NCI-H1092 (cell line): Measurements from ENCODE around the gene KIF14.
A peak's percentile ranks its signal among the peaks of the same experiment; 100 is the strongest.

Experiments used
- DNase-seq: peaks from one replicate; lab custom pipeline; 2025; lab: John Stamatoyannopoulos, UW

The KIF14 gene, protein sequence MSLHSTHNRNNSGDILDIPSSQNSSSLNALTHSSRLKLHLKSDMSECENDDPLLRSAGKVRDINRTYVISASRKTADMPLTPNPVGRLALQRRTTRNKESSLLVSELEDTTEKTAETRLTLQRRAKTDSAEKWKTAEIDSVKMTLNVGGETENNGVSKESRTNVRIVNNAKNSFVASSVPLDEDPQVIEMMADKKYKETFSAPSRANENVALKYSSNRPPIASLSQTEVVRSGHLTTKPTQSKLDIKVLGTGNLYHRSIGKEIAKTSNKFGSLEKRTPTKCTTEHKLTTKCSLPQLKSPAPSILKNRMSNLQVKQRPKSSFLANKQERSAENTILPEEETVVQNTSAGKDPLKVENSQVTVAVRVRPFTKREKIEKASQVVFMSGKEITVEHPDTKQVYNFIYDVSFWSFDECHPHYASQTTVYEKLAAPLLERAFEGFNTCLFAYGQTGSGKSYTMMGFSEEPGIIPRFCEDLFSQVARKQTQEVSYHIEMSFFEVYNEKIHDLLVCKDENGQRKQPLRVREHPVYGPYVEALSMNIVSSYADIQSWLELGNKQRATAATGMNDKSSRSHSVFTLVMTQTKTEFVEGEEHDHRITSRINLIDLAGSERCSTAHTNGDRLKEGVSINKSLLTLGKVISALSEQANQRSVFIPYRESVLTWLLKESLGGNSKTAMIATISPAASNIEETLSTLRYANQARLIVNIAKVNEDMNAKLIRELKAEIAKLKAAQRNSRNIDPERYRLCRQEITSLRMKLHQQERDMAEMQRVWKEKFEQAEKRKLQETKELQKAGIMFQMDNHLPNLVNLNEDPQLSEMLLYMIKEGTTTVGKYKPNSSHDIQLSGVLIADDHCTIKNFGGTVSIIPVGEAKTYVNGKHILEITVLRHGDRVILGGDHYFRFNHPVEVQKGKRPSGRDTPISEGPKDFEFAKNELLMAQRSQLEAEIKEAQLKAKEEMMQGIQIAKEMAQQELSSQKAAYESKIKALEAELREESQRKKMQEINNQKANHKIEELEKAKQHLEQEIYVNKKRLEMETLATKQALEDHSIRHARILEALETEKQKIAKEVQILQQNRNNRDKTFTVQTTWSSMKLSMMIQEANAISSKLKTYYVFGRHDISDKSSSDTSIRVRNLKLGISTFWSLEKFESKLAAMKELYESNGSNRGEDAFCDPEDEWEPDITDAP (N-terminal part only)

DNA sequence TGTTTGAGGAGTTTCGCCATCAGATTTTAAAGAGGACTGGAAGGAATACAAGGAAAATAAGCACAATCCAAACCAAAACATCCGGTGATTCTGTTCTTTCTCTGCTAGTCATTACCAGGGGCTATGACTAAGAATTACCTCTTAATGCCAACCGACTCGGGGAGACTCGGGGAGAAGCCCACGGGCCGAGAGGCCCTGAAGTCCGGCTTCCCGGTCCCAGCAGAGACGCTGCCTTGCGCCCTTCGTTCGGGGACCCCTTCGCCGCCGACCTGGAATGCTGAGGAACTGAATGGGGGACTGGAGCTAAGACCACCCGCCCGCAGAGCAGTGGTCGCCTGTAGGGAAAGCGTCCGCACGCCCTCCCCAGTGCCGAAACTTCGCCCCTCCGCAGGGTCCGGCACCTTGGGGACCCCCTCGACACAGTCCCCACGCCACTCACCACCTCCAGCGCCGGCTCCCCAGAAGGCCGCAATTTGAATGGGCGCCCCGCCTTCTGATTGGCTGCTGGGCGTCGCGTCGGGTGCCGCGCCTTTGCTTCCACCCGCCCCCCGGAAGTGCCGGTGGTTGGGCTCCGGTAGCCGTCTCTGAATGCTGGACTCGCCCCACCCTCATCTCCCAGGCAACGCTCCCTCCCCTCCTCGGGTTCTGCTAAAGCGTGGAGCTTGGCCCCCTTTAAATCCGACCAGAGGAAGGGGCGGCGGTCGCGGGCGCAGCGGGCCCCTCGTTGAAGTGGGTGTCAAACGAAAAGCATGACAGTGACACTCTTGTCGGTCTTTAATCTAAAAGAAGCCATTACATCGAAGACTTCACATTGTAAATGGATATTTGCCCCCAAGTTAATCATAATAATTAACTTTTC is at the start of gene KIF14:
KIF14 (minus strand) TSS at position 479 of the 859 bp plus-strand sequence. CDS start 2,028 bp downstream, outside the sequence.
- DNase-seq = peak; percentile 97

GRCh38 chr1:200669314-200670241 is 49.0 kb upstream of the KIF14 start, which contains the start of gene DDX59:
Gene DDX59 (minus strand): TSS chr1:200669907. CDS start chr1:200666740, 3,167 bp downstream.
- DNase-seq = peak; percentile 96

GRCh38 chr1:200668514-200669313 is 48.2 kb upstream of the KIF14 start:
- no peak for DNase-seq

DNA sequence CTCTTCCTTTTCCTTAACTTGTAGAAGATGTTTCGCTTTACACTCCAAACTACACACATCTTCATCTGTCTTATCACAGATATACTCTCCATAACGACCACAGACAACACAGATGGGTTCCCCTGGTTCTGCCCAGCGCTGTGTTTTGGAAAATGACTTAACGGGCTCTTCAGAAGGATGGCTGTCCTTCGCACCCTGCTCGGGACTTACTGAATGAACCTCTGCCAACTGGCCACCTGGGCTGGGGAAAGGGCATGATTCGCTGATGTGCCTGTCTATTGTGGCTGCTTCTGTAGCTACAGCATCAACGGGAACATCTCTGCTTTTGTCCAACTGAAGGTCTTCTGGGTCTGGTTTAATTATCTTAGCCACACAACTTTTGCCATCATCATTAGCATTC is 45.8 kb upstream of the KIF14 start:
- DNase-seq = no peak

- no peak for DNase-seq
These were observed 45.3 kb upstream of the KIF14 start for GRCh38 chr1:200665861-200666260.

- DNase-seq = no peak
These were observed 40.2 kb upstream of the KIF14 start for GRCh38 chr1:200660719-200661118.

DNA sequence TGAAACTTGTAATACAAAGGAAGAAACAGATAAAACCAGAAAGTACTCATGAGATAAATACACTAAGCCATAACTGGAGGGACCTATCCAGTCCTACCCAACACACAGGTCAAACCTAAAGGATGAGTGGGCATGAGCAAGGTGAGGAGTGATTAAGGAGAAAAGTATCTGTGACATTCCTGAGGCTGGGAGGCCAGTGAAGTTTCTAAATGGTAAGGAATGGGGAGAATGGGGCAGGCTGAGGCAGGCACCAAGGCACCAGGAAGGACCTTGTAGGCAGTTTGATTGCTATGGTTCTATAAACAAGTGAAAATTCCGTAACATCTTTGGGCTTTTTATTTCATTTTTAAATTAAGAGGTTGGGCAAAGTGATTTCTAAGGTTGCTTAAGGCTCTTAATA is 38.7 kb upstream of the KIF14 start:
- no peak for DNase-seq

- DNase-seq = no peak
These were observed 37.7 kb upstream of the KIF14 start for GRCh38 chr1:200658037-200658818.

DNA sequence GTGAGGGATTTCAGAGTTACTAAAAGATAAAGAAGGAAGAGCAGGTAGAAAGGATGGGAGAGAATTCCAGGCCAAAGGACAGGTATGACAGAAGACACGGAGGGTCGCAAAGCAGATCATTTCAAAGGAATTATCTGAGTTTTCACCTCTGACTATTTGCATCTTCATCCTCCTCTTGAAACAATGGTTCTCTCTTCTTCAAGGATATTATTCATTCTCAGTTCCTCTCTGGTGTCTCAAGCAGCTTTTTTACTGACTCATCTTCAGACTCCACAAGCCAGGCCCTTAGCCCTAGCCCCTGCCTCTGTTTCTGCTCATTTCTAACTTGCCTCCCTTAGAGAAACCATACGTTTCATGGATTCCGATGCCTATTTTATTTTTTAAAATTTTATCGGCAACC is 34.1 kb upstream of the KIF14 start:
- no peak for DNase-seq

DNA sequence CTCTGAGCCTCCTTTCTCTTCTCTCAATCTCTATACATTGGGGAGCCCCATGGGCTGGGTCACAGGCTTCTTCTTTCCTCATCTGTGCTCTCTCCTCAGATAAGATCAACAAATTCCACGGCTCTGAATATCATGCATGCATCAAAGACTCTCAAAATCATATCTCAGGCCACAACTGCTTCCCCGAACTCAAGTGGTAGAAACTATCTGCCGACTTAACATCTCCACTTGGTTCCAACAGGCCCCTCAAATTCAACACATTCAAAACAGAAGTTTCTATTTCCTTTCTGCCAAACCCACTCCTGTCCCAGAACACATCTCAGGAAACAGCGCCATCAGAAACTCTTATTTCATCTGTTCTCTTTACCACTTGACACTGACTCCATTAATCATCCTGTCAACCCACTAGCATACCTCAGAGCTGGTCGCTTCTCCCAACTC is 32.5 kb upstream of the KIF14 start:
- no peak for DNase-seq

DNA sequence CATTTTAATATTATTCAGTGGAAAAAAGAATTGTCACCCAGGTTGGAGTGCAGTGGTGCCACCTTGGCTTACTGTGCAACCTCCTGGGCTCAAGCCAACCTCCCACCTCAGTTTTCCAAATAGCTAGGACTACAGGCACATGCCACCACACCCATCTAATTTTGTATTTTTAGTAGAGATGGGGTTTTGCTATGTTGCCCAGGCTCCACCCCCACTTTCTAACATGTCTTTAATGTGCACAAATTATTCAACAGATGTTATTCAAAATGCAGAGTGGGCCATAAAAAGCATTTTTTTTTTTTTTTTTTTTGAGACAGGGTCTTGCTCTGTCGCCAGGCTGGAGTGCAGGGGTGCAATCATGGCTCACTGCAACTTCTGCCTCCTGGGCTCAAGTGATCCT is 31.8 kb upstream of the KIF14 start:
- no peak for DNase-seq

DNA sequence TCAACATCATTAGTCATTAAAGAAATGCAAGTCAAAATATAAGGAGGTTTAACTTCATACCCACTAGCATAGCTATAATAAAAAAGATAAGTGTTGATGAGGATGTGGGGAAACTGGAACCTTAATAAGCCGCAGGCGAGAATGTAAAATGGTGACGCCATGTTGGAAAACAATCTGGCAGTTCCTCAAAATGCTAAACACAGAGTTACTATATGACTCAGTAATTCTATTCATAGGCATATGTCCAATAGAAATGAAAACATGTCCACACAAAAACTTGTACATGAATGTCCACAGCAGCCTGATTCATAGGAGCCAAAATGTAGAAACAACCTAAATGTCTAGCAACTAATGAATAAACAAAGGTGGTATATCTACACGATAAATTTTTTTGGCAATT is 26.0 kb upstream of the KIF14 start:
- DNase-seq = no peak

- DNase-seq = no peak
These were observed 23.5 kb upstream of the KIF14 start for GRCh38 chr1:200644021-200644420.

- no peak for DNase-seq
These were observed 21.9 kb upstream of the KIF14 start for GRCh38 chr1:200642481-200642880.

- DNase-seq = no peak
These were observed 20.4 kb upstream of the KIF14 start for GRCh38 chr1:200640963-200641401.

DNA sequence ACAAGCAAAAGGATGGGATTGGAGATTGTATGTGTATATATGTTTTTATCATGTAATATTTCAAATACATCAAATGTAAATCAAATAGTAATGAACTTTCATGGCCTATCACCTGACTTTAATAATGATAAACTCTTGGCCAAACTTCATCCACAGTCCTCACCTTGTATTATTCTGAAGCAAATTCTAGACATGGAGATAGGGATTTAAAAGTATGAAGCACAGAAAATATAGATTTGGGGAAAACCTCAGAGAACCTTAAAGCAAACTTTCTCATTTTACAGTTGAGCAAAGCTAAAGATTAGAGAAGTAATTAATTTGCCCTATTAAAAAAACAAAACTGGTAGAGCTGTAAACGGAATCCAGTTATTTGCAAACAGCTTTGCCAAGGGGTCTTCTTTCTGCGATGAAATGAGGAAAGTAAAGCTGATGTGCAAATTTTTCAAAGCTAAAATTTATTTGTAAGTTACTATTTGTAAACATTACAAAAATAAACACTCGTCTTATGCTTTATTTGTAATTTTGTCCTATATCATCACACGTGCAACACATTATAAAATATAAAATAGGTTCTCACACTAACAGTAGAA is 19.9 kb upstream of the KIF14 start:
- DNase-seq = no peak

DNA sequence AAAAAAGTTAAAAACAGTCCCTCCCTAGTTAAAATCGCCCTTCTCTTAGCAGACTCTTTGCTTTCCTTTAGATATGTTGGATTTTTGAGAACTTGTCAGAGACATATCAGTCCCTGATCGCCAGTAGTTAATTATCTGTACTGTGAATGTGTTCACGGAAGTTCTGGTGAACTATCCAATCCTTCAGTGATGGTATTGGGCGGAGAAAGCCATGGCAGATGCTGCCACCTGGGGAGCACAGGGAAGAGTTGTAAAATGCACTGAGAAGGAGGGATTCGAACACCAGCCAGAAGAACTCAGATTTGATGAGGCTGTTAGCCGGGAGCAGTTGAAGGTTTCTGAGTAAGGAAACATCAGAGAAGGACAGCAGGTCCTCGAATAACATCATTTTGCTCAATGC is 17.5 kb upstream of the KIF14 start:
- no peak for DNase-seq

DNA sequence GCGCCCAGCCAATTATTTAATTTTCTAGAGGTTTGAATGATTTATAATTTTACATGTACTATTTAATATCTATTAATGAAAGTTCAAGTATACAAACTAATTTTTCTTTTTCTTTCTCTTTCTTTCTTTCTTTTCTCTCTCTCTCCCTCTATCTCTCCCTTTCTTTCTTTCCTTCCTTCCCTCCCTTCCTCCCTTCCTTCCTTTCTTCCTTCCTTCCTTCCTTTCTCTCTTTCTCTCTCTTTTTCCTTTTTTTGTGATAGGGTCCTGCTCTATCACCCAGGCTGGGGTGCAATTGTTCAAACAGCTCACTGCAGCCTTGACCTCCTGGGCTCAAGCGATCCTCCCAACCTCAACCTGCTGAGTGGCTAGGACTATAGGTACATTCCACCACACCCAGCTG is 16.1 kb upstream of the KIF14 start:
- DNase-seq = no peak
